Thoracic aorta (tissue), 2 donors: Measurements from ENCODE around the gene ZNF267. TPM values are rescaled to one million over a fixed set of nuclear protein-coding genes. Genes with fewer than 3 reads are reported as not detected.
"Not testable (repeated sequence)": the region's sequence is repeated elsewhere in the genome, so short reads cannot be mapped to it uniquely, and the experiment has no call there.

Experiments used
- ATAC-seq: fragments of 150-250 bp; one replicate; pipeline ENCODE4 v1.8.0; 2017; ENCODE audit warnings: low read depth; ENCODE audit not compliant: insufficient number of reproducible peaks, low FRiP score
- DNase-seq: peaks from one replicate; pipeline ENCODE4 v3.0.0-alpha.2; 2020; ENCODE audit warnings: low spot score
- H3K27ac ChIP-seq, 2 donors: fragments of 200-600 bp; sonication (generic); 1 replicate in 1 of 2; 2 replicates in 1 of 2; pipeline ENCODE4 v1.5.1; 2016; ENCODE audit warnings: mild to moderate bottlenecking in 2 of 2, moderate library complexity in 2 of 2
- H3K27me3 ChIP-seq: fragments of 200-600 bp; sonication (generic); replicated peaks from 2 replicates; pipeline ENCODE4 v1.6.0; 2016; ENCODE audit warnings: mild to moderate bottlenecking; ENCODE audit not compliant: insufficient read depth
- H3K36me3 ChIP-seq: fragments of 200-600 bp; sonication (generic); one replicate; pipeline ENCODE4 v1.5.1; 2016
- H3K4me1 ChIP-seq, 2 donors: fragments of 200-600 bp; sonication (generic); 1 replicate in 1 of 2; 2 replicates in 1 of 2; pipeline versions ENCODE4 v1.5.1 to v1.6.0; 2016; ENCODE audit warnings: low read depth in 2 of 2, mild to moderate bottlenecking in 1 of 2; ENCODE audit not compliant: control insufficient read depth in 1 of 2
- H3K4me3 ChIP-seq: fragments of 200-600 bp; sonication (generic); 2 replicates; pipeline ENCODE4 v1.5.1; 2016; ENCODE audit warnings: mild to moderate bottlenecking
- H3K9me3 ChIP-seq: fragments of 200-600 bp; sonication (generic); 2 replicates; pipeline ENCODE4 v1.5.1; 2016
- total RNA-seq, 2 donors: library from RNA; depleted of rRNA; stranded (reverse); fragments of >200 nt; gene quantifications; one replicate each; pipeline versions ENCODE4 v1.1.0 to v1.2.3, GENCODE V29; 2016

Gene ZNF267
- total RNA-seq, 2 donors from 2014 or later, result 5.6 to 16.0 TPM

DNA sequence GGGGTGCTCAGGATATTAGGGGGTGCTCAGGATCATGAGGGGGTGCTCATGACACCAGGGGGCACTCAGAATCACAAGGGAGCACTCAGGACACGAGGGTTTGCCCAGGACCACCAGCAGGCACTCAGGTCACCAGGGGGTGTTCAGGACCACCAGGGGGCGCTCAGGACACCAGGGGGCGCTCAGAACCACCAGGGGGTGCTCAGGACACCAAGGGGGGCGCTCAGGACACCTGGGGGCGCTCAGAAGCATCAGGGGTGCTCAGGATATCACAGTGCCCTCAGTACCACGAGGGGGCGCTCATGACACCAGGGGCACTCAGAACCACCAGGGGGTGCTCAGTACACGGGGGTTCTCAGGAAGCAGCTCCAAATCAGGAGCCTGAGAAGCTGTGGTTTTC lies 82.6 kb downstream of the ZNF267 start:
- not testable (repeated sequence) for H3K4me1 ChIP-seq, H3K36me3 ChIP-seq, ATAC-seq, H3K27ac ChIP-seq, H3K27me3 ChIP-seq, DNase-seq, H3K9me3 ChIP-seq, H3K4me3 ChIP-seq

DNA sequence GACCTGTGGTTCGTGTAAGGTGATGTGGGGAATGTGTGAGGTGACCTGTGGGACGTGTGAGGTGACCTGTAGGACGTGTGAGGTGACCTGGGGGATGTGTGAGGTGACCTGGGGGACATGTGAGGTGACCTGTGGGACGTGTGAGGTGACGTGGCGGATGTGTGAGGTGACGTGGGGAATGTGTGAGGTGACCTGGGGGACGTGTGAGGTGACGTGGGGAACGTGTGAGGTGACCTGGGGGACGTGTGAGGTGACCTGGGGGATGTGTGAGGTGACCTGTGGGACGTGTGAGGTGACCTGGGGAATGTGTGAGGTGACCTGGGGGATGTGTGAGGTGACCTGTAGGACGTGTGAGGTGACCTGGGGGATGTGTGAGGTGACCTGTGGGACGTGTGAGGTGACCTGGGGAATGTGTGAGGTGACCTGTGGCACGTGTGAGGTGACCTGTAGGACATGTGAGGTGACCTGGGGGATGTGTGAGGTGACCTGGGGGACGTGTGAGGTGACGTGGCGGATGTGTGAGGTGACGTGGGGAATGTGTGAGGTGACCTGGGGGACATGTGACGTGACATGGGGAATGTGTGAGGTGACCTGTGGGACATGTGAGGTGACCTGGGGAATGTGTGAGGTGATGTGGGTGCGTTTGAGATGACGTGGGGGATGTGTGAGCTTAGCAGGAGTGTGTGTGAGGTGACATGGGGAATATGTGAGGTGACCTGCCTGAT lies 86.7 kb downstream of the ZNF267 start:
- not testable (repeated sequence) for H3K36me3 ChIP-seq, ATAC-seq, H3K4me3 ChIP-seq, H3K27ac ChIP-seq, H3K27me3 ChIP-seq, H3K4me1 ChIP-seq, H3K9me3 ChIP-seq, DNase-seq
